Forelimb muscle (tissue), 1 donor: ENCODE measurements around the gene LARGE1. TPM values are rescaled to one million over a fixed set of nuclear protein-coding genes. Genes with fewer than 3 reads are reported as not detected.

Experiments used
- DNase-seq: peaks from one replicate; pipeline ENCODE4 v3.0.0-alpha.2; 2013; ENCODE audit warnings: low read depth
- polyA plus RNA-seq: library from polyadenylated mRNA; unstranded; fragments of 120-200 nt; gene quantifications from one replicate; pipeline ENCODE4 v1.2.1, GENCODE V29; 2013; ENCODE audit not compliant: insufficient read length

The LARGE1 gene
- 7.7 TPM for polyA plus RNA-seq

GRCh38 chr22:33920197-33920540 is at the start of gene LARGE1:
LARGE1 (minus strand) TSS chr22:33920476.
- no peak for DNase-seq

DNA sequence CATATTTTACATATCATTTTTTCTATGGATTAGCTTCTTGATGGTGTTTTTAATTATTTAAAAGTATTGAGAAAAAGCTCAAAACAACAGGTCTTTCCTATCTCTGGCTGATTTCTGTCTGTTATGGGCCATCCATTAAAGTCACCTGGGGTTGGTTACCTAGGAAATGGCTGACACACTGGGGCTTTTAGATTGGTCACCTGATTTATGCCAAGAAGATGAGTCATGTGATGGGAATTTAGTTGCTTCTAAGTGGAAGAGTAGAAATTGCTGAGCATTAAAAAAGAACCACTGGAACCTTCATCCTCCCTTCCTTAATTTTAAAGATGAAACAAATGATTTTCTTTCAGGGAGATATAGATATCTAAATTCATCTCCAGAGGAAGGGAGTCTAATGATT is 48.8 kb upstream of the LARGE1 start:
- DNase-seq, result no peak

DNA sequence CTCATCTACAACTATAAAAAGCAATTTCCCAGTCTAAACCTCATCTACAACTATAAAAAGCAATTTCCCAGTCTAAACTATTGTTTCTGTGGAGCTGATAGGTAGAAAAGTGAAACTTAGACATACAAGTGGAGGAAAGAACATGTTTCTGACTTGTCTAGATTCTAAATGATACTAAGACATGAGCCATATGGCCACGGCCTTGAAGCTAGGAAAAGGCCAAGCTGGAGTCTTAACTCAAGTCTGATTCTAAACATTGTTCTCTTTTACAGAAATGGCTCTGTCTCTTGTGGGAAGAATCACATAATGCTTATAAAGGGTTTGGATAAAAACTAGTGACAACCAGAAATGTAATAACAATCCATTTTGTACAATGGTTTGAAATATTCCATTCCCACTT is 43.8 kb upstream of the LARGE1 start:
- no peak for DNase-seq

DNA sequence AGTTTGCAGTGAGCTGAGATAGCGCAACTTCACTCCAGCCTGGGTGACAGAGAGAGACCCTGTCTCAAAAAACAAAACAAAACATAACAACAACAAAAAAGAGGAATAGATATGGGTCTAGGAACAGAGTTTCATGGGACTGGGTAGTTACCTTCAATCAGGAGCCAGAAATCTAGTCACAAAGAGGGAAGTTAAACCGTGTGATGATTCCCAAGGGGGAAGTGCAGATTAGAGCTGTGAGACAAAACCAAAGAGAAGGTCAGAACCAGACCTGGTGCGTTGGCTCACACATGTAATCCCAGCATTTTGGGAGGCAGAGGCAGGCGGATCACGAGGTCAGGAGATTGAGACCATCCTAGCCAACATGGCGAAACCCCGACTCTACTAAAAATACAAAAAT is 42.1 kb upstream of the LARGE1 start:
- no peak for DNase-seq

DNA sequence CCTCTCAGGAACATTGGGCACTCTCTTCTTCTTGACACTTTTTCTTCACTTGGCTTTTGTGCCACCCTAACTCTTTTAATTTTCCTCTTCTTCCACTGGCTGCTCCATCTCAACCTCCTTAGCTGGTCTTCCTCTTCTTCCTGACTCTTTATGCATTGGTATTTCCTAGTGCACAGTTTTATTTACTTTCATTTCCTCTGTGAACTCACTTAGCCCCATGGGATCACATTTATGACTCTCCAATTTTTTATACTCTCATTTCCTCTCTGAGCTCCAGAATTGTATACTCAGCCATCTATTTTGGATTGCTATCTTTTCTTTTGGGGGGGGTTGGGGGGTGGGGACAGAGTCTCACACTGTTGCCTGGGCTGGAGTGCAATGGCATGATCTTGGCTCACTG is 38.5 kb upstream of the LARGE1 start:
- DNase-seq, result no peak

DNA sequence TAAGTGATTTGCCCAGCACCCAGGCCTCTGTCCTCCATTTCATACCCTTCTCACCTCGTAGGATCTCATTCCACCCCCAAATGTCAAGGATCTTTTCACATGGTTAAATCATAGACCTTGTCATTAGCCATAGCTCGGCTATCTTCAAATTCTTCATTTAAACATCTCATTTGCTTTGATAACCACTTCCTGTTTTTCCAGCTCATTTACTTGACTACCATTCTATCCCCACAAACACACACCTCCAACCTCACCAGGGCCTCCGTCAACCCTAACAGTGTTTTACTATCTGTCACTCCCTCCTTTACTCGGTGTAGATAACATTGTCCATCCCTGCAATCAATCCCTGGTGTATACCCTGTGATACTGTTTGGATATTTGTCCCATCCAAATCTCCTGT is 36.8 kb upstream of the LARGE1 start:
- no peak for DNase-seq

GRCh38 chr22:33952776-33953175 is 32.5 kb upstream of the LARGE1 start:
- no peak for DNase-seq

- DNase-seq, result no peak
These were observed 20.5 kb upstream of the LARGE1 start for GRCh38 chr22:33940741-33941140.

DNA sequence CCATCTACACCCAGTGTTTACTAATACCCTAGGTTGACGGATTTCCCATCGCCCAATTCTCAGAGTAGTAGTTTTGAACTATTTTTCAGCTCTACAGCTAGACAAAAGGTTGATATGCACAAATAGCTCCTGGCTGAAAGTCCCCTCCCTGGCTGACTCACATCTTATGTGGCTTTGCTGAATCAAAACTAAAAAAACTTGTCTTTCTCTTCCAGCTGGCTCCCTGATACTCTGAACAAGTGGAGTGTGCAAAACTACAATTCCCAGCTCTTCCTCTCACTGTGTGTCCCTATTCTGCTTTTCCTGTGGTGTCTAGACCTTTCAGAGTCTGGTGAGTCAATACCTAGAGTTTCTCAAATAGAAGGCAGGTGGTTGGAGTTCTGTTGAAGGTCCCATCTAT is 12.7 kb upstream of the LARGE1 start:
- DNase-seq, result no peak

- no peak for DNase-seq
These were observed 11.1 kb upstream of the LARGE1 start for GRCh38 chr22:33931406-33931805.

DNA sequence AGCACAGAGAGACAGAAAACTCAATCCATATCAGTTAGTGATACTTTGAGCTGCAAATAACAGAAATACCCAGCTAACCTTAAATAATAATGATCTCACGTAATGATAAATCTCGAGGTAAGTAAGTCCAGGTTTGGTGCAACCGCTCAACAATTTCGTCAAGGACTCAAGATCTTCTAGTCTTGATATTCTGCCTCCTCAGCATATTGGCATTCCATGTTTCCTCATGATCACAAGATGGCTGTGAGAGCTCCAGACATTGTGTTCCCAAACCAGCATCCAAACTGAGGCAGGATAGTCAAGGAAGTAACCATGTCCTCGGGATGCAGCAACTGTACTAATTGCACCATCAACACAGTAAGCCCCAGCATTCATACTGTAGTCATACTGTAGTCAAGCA is 7.5 kb upstream of the LARGE1 start:
- no peak for DNase-seq

DNA sequence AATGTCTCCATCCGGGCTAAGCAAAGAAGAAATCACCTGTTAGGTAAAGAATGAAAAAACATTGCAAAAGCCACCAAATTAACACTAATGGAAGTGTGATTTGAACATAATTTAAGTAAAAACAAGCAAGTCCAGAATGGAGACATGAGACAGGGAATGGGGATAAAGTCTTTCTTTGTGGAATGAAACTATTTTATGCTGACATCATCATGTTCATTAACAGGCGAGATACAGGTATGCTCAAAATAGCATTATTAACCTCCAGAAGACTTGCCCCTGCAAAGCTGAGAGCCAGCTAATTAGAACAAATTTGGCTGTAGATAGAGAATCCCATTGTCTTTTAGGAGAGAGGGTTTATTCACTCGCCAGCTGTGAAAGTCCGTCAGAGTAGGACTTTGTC is 4.9 kb upstream of the LARGE1 start:
- DNase-seq, result no peak

DNA sequence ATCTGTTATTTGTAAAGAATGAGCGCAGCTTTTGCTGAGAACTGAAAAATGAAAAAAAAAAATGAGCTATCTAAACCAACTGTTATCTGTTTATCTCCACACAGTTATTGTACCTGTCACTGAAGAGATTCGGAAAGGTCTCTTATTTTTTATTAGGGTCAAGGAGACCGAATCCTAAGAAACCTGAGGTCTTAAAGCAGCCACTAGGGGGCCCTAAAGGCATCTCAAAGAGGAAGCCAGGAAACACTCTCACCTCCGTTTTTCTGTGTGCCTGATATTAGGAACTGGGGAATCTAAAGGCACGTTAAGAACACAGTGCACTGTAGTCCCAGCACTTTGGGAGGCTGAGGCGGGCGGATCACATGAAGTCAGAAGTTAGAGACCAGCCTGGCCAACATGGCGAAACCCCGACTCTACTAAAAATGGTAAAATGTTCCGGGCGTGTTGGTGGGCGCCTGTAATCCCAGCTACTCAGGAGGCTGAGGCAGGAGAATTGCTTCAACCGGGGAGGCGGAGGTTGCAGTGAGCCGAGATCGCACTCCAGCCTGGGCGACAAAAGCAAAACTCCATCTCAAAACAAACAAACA is 3.5 kb upstream of the LARGE1 start:
- peak; percentile 44 for DNase-seq

DNA sequence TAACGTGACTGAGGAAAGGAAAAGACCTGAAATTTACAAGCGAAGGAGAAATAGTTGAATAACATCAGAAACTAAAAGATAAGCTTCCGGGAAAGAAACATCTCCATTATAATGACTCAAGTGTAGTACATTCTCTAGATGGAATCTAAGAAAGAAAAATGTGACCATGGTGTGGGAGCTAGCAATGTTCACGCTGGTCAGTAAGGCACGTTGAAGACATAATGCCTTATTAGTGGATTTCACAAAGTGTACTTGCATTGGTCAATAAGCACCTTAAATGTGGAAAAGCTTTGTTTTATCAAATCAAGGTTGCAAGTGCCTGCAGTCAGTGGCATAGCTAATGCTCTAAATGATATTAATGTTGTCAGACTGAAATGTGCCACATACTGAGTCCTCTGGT is 2.8 kb upstream of the LARGE1 start:
- no peak for DNase-seq

DNA sequence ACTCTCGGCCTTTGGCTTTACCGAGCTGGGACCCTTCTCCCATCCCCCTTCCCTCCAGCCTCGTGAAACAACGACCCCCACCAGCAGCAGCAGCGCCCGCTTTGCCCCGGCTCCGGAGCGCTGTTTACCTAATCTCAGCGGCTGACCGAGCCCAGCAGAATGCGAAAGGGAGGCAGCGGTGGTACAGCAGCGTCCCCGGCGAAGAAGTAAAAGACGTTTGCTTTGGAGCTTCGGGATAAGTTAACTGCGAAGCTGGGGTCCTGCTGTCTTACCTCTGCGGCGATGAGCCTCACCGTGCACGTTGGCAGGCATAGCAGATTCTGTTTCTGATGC is 2.0 kb upstream of the LARGE1 start:
- DNase-seq, result no peak

GRCh38 chr22:33921525-33922348 is 1.5 kb upstream of the LARGE1 start:
- no peak for DNase-seq

- peak; percentile 88 for DNase-seq
These were observed 750 bp upstream of the LARGE1 start for GRCh38 chr22:33920927-33921524.

- no peak for DNase-seq
These were observed 682 bp downstream of the LARGE1 start for GRCh38 chr22:33919391-33920196.

DNA sequence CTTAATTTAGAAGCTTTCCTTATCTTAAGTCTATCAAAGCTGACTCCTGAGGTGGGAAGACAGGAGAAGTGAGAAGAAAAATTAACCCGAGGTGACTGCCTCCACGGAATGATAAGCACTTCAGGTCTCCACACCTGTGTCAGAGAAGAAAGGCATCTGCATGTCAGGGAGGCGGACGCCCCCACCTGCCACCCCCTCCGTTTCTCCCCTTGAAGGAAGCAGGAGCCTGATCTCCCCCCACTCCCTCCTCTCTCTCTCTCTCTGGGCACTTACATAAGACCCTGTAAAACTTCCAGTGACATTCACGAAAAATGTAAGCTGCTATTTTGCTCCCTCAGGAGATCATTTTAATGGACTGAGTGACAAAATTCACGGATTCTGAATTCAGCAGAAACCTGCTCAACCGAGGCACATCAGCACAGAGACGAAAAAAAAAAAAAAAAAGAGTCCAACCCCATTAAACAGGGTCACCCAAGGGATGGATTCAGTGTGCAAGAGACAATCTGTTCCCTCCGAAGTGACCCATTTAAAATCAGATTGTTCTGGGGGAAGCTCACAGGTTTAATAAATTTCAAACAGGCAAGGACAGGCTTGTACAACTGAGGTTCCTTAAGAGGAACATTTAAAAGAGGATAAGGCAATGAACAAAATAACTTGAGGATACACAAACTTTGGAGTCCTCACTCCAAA is 1.5 kb downstream of the LARGE1 start:
- no peak for DNase-seq

DNA sequence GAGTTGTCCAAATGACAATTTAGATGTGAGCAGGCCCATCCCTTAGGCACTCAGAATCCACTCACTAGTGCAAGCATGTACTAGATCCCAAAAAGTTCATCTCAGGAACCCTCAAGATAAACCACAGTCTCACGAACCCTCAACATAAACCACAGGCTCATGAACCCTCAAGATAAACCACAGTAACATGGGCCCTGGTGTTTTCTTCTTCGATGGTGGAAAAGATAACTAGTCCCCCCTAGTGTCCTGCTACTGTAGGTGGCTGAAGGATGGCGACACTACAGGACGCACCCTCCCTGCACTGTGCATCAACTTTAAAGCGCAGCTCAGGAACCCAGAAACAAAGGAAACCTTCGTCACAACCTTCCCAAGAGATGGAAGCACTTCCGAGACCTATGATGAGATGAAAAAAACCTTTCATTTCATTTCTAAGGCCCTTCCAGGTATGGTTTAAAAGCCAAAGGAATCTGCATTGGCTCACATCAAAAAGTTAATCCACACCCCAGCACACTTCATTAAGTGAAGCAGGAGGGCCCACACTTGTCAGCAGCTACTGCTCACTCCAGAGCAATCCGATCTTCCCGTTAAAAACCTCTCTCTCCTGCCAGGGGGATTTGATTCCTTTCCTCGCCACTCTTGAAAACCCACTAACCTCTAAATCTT is 2.4 kb downstream of the LARGE1 start:
- no peak for DNase-seq

GRCh38 chr22:33914699-33915098 is 5.6 kb downstream of the LARGE1 start:
- no peak for DNase-seq
